Psoas muscle (tissue), 8 donors: Measurements from ENCODE around the gene RFLNA. TPM values are rescaled to one million over a fixed set of nuclear protein-coding genes. Genes with fewer than 3 reads are reported as not detected.
A peak's percentile ranks its signal among the peaks of the same experiment; 100 is the strongest.

Experiments used
- ATAC-seq, 4 donors: fragments of 200-7000 bp; cut with Tn5 transposase; one replicate each; pipeline ENCODE4 v1.9.1; 2020; ENCODE audit warnings: moderate library complexity in 3 of 4, mild to moderate bottlenecking in 2 of 4
- DNase-seq, 2 donors: peaks; one replicate each; pipeline ENCODE4 v3.0.0-alpha.2; 2020
- H3K27ac ChIP-seq: fragments of 200-600 bp; one replicate; pipeline ENCODE4 v1.8.0; 2022
- H3K27me3 ChIP-seq, 3 donors: fragments of 200-600 bp in 1 of 3; one replicate each; pipeline versions ENCODE4 v1.6.1 to v1.8.0; 2013 to 2022; ENCODE audit warnings: low read length in 2 of 3, mild to moderate bottlenecking in 2 of 3, moderate library complexity in 1 of 3; ENCODE audit not compliant: insufficient read depth in 3 of 3
- H3K36me3 ChIP-seq, 2 donors: fragments of 200-600 bp in 1 of 2; one replicate each; pipeline versions ENCODE4 v1.6.1 to v1.8.0; 2013 to 2022; ENCODE audit warnings: low read depth in 1 of 2, mild to moderate bottlenecking in 1 of 2, moderate library complexity in 1 of 2; ENCODE audit not compliant: insufficient read depth in 1 of 2
- H3K4me1 ChIP-seq: fragments of 200-600 bp; one replicate; pipeline ENCODE4 v1.8.0; 2022
- H3K4me3 ChIP-seq: fragments of 200-600 bp; one replicate; pipeline ENCODE4 v1.8.0; 2022; ENCODE audit warnings: mild to moderate bottlenecking
- H3K9me3 ChIP-seq: fragments of 200-600 bp; one replicate; pipeline ENCODE4 v1.8.0; 2022
- CTCF ChIP-seq: fragments of 200-600 bp; IDR thresholded peaks from one replicate; pipeline ENCODE4 v1.8.0; 2022; ENCODE audit warnings: antibody characterized with exemption
- WGBS, 3 donors: extraction: QIAGEN DNeasy Blood & Tissue Kit; methylation state at CpG; one replicate each; pipeline versions ENCODE4 v1.1.6 to v1.1.7; 2013; 5-methylcytosine and 5-hydroxymethylcytosine counted together
- intact Hi-C, 2 donors: fragments of 100-400 bp; cut with DNase I; formaldehyde crosslinking; loops; one replicate each; pipeline versions ENCODE4 v1.11.0 to v1.14.2; 2022
- polyA plus RNA-seq, 3 donors: library from polyadenylated mRNA; stranded (reverse); fragments of 200-250 nt; gene quantifications; one replicate each; pipeline ENCODE4 v1.2.3, GENCODE V29; 2013
- total RNA-seq, 4 donors: library from RNA; stranded (reverse); fragmentation: NEBNext Ultra II Directional in 2 of 4; extraction: Animal tissue kit (Norgen Biotek cat#: 25700) in 2 of 4; gene quantifications; one replicate each; pipeline versions ENCODE4 v1.2.1 to v1.2.4, GENCODE V29; 2021 to 2023
- donor health status: healthy with polysubstance abuse.
- donor health status: DM: no; HTN: no; CAD: no; lungs with moderate emphysema.
- donor health status: Bipolar disorder and iron deficiency.
- donor health status: healthy.
- donor health status: DM: yes; HTN: yes; CAD: no.
- donor health status: DM: no; HTN: no; CAD: no.
- donor health status: DM: no; HTN: no; CAD: no.
- donor health status: DM: yes; HTN: yes; CAD: no.

The RFLNA gene
- total and polyA plus RNA-seq, 7 donors = 0.38 to 7.8 (median 0.70) TPM

GRCh38 chr12:124344526-124344925 is 49.6 kb downstream of the RFLNA start:
- ATAC-seq (no peak), DNase-seq (no peak)
- peaks cover 5% of the 10 kb centered on the region for H3K4me1 ChIP-seq
- no peaks in the 10 kb centered on the region for H3K9me3 ChIP-seq
- H3K27me3 ChIP-seq = no peaks in the 10 kb centered on the region
- no peak overlapping the region for H3K27ac ChIP-seq
- H3K36me3 ChIP-seq = peaks cover 13 to 98% of the 10 kb centered on the region in 2 donors
- no peak overlapping the region for H3K4me3 ChIP-seq
- intact Hi-C loops = no loop called here
- no peak for TF ChIP-seq CTCF
- WGBS, 3 donors = 93 to 95% (median 94%) methylated on average over 37 to 38 of the region's 38 CpGs

- DNase-seq = no peak
- WGBS, 3 donors = 86 to 89% (median 86%) methylated on average over 13 of the region's 13 CpGs
- ATAC-seq = no peak
- H3K9me3 ChIP-seq = no peaks in the 10 kb centered on the region
- peaks cover 5% of the 10 kb centered on the region for H3K4me1 ChIP-seq
- H3K27ac ChIP-seq = no peak overlapping the region
- intact Hi-C loops = loop anchor here (5.0 kb wide), 1 partner anchor 427 kb away; no protein-coding TSS in a partner anchor
- no peak overlapping the region for H3K4me3 ChIP-seq
- H3K36me3 ChIP-seq = peaks cover 7 to 100% of the 10 kb centered on the region in 2 donors
- TF ChIP-seq CTCF = no peak
- H3K27me3 ChIP-seq = no peaks in the 10 kb centered on the region
These were observed 50.9 kb downstream of the RFLNA start for GRCh38 chr12:124345795-124346194.

GRCh38 chr12:124346425-124347168 is 51.7 kb downstream of the RFLNA start:
- DNase-seq = no peak
- Histone ChIP-seq H3K4me3 (no peak overlapping the region), H3K4me1 (peaks cover 5% of the 10 kb centered on the region), H3K27me3 (no peaks in the 10 kb centered on the region), H3K27ac (no peak overlapping the region), H3K9me3 (no peaks in the 10 kb centered on the region), H3K36me3 (peaks cover 7 to 100% of the 10 kb centered on the region in 2 donors)
- no peak for ATAC-seq
- intact Hi-C loops = loop anchor here (5.0 kb wide), 1 partner anchor 426 kb away; no protein-coding TSS in a partner anchor
- WGBS, 3 donors = 90 to 91% (median 91%) methylated on average over 35 to 38 of the region's 38 CpGs
- TF ChIP-seq CTCF = no peak

GRCh38 chr12:124347335-124347734 is 52.4 kb downstream of the RFLNA start:
- DNase-seq (no peak), ATAC-seq (peak; percentile 5 to 56 (median 42))
- Histone ChIP-seq H3K36me3 (peaks cover 7 to 100% of the 10 kb centered on the region in 2 donors), H3K4me1 (peaks cover 5% of the 10 kb centered on the region), H3K9me3 (no peaks in the 10 kb centered on the region), H3K27me3 (no peaks in the 10 kb centered on the region), H3K27ac (no peak overlapping the region), H3K4me3 (no peak overlapping the region)
- no peak for TF ChIP-seq CTCF
- WGBS, 3 donors = 31 to 62% (median 33%) methylated on average over 9 of the region's 9 CpGs
- intact Hi-C loops = loop anchor here (5.0 kb wide), 1 partner anchor 425 kb away; no protein-coding TSS in a partner anchor
